ENCODE measurements around the gene TBCD.
A peak's percentile ranks its signal among the peaks of the same experiment; 100 is the strongest.
"Not testable (repeated sequence)": the region's sequence is repeated elsewhere in the genome, so short reads cannot be mapped to it uniquely, and the experiment has no call there.

TBCD gene

GRCh38 chr17:82767041-82767754 is 15.3 kb downstream of the TBCD start:
- no peak for DNase-seq

DNA sequence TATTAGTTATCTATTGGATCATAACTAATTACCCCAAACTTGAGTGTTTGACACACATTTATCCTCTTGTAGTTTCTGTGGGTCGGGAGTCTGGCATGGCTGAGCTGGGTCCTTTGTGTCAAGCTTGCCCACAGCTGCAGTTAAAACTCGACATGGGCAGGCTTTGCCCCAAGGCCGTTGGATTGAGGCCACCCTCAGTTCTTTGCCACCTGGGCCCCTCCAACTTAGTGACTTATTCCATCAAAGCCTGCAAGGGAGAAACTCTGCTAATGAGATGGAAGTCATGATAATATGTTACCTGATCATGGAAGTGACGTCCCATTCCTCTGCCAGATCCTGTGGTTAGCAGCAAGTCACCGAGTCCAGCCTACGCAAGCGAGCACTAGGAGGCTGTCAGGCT is 17.2 kb downstream of the TBCD start:
- DNase-seq: no peak

- DNase-seq: no peak
These were observed 20.2 kb downstream of the TBCD start for GRCh38 chr17:82772026-82772425.

- DNase-seq: not testable (repeated sequence)
These were observed 22.6 kb downstream of the TBCD start for GRCh38 chr17:82774456-82774855.

GRCh38 chr17:82775001-82775823 is 23.3 kb downstream of the TBCD start:
- DNase-seq: peak; percentile 60

DNA sequence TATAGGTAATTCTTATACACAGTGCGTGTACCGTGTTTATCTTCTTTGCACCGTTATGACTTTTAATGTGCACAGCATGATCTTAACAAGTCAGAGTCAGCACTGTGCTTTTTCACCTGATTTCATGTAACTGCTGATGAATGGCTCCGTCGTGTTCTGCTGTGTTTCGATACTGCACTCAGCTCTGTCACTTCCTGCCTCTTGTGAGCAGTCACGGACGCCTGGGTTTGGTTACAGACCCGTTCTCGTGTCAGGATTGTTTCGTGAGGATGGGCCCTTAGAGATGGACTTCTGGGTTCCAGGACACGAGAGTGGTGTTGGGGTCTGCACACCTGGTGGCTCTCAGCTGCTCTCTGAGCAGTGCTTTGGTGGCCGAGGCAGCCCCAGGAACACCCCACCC is 24.6 kb downstream of the TBCD start:
- no peak for DNase-seq

DNA sequence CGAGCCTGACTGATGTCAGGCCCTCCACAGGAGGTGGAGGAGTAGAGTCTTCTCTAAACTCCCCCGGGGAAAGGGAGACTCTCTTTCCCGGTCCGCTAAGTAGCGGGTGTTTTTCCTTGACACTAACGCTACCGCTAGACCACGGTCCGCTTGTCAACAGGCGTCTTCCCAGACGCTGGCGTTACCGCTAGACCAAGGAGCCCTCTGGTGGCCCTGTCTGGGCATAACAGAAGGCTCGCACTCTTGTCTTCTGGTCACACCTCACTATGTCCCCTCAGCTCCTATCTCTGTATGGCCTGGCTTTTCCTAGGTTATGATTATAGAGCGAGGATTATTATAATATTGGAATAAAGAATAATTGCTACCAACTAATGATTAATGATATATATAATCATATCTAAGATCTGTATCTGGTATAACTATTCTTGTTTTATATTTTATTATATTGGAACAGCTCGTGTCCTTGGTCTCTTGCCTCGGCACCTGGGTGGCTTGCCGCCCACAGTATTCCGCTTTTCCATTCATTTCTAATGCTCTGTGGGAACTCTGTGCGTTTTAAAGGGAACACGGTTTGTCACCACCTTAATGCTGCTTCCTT is 26.0 kb downstream of the TBCD start:
- not testable (repeated sequence) for DNase-seq

DNA sequence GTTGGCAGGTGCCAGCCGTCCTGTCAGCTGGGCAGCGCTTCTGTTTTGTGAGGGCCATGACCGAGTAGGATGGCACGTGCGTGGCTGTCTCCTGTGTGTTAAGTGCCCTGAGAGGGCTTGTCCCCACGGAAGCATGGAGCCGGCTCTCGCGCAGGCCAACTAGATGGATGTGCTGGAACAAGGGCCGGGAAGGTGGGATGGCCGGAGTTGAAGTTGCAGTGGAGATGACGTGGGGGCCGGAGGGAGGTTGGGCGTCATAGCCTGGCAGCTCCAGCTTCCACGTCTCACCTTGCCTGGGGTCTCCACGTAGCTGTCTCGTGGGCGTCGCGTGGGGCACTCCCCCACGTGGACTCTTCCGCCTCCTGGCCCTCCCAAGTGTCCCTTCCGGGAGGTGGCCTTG is 27.7 kb downstream of the TBCD start:
- no peak for DNase-seq

DNA sequence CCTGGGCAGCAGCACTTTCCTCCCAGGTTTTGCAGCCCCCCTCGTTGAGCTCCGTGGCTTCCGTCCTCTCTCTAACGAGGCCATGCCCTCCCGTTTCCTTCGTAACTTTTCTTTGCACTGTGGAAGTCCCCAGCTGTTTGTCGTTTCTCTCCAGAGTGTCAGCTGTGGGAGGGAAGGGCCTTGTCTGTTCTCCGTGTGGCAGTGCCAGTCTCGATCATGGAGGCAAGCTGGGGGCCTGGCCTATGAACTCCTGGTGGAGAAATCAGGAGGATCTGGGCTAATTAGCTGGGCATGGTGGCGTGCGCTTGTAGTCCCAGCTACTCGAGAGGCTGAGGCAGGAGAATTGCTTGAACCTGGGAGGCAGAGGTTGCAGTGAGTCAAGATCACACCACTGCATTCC is 28.3 kb downstream of the TBCD start:
- DNase-seq: no peak

DNA sequence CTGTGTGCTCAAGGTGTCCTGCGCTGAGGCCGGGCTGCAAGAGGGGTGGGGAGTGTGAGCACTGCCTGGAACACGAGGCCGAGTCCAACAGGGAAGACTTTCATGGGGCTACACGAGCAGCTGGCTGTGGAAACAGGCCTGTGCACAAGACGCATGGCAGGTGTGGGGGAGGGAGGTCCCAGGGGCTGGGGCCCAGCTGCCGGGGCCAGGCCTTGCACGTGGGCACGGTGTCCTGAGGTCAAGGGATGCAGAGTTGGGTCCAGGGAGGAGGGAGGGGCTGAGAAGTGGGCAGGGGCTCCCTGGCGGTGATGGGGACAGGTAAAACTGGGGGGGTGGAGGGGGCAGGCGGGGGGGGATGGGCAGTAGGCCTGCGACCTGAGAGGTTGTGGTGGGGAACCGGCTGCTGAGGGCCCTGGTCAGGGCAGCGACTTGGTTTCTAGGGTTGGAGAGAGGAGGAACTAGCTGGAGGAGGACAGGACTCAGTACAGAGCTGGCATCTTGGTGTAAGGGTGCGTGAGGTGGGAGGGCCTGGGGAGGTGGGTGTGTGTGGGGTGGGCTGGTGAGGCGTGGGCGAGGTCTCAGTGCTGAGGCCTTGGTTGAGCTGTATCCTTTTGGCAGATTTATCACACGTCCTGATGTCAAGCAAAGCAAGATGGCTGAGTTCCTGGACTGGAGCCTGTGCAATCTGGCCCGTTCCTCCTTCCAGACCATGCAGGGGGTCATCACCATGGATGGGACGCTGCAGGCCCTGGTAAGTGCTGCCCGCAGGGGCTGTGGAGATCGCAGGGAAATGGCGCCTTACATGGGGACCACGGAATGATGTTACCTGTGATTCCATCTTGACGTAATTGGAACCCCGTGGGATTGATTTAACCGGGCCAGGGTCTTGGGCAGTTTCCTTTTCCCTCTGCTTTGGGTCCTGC is 29.4 kb downstream of the TBCD start:
- no peak for DNase-seq

DNA sequence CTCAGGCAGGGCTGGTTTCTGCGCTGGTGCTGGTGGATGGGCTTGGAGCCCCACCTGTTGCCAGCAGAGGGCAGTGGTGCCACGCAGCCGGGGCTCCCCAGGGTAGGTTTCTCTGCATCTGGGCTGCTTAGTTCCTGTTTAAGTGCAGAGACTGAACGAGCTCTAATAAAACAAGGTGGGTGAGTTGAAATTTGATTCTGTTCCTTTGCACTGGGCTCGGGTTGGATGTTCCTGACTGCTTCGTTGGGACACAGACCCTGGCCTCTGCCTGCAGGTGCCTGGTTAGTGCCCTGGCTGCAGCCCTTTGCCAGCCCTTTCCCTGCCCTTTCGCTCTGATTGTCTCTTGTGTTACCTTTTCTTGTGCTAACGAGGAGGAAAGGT is 30.0 kb downstream of the TBCD start:
- peak; percentile 81 for DNase-seq

- DNase-seq: no peak
These were observed 30.9 kb downstream of the TBCD start for GRCh38 chr17:82782657-82783207.

GRCh38 chr17:82783498-82783897 is 31.6 kb downstream of the TBCD start:
- no peak for DNase-seq

- not testable (repeated sequence) for DNase-seq
These were observed 33.7 kb downstream of the TBCD start for GRCh38 chr17:82785581-82785980.

- DNase-seq: no peak
These were observed 34.6 kb downstream of the TBCD start for GRCh38 chr17:82786427-82786826.

DNA sequence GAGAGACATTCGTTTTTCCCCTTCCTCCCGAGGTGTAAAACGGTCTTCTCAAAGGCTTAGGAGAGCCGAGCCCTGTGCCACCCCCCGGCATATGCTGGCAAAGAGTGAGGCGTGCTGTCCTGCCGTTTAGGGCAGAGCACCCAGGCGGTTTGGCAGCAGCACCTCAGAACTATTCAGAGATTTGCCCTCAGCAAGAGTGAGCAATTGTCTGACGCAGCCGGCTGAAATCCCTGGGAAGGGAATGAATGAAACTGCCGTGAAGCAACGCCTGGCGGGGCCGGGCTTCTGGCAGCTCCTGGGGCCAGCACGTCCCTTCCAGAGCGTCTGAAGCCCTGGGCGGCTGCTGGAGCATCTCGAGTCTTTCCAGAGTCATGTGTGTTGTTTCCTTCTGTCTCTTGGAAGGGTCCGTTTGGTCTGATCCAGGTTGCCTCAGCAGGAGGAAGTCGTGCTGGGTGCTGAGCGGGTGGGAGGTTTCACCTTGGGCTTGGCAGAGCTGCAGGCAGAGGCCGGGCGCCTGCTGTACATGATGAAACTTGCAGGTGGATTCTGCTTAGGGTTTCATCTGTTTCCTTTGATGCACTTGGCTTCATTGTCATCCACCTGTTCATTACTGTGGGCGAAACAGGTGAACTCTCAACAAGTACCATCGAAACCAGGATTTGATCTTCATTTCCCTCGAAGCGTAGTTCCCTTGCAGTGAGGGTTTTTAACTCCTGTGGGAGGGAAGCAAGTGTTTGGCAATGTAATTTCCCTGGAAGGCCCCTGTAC is 35.4 kb downstream of the TBCD start:
- no peak for DNase-seq

DNA sequence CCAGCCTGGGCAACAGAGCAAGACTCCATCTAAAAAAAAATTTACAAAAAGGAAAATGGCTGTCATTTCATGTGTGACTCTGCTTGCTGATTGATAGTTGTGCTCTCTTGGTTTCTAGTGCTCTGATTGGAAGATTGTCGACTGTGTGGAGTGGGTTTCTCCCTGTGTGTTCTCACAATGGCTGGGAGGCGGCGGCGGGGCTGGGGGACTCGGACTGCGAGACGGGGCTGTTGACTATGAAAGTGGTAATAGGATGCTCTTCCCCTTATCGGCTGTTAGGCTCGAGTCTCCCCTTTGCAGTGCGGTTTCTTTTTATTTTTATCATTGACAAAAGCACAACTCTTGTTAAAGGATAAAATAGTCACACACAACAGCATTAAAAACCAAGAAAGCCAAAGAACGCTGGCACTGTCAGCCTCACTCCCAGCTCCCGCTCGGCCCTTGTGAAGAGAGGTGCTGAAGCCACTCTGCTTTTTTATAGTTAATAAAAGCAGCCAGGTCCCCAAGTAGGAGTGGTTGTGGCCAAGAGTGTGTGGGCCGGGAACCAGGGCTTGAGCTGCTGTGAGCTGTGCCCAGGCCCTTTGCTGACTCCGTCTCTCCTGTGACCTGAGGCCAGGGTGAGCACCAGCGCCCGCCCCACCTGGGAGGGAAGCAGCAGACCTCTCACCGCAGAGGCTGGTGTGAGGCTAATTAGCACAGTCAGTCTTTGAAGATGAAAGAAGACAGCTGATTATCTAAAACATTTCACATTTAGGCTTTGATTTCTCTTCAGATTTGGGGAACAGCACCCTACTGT is 36.5 kb downstream of the TBCD start:
- no peak for DNase-seq

DNA sequence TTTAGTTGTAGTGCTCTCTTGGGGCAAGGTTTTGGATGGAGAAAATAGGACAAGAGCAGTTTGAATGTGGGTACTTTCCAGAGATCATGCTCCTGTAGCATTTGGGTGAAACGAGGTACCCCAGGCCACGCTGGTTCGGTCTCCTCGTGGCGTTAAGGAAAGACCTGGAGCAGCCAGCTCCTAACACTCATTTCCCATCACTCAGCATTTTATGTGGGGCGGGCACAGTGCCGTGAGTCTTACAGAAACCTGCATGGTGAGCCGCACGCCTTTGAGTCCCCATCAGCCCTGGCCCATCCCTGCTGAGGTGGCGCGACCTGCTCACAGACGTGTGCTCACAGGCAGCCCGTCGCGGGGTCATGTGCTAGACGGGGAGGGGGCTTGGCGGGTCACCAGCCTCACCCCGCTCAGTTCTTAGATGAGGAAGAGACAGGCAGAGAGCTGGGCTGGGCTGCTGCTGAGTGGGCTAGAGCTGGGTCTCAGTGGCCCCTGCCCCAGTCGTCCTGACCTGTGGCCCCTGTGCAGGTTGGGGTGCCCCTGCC is 37.3 kb downstream of the TBCD start:
- no peak for DNase-seq

- DNase-seq: no peak
These were observed 37.9 kb downstream of the TBCD start for GRCh38 chr17:82789806-82790205.

GRCh38 chr17:82790391-82790790 is 38.5 kb downstream of the TBCD start:
- DNase-seq: no peak

DNA sequence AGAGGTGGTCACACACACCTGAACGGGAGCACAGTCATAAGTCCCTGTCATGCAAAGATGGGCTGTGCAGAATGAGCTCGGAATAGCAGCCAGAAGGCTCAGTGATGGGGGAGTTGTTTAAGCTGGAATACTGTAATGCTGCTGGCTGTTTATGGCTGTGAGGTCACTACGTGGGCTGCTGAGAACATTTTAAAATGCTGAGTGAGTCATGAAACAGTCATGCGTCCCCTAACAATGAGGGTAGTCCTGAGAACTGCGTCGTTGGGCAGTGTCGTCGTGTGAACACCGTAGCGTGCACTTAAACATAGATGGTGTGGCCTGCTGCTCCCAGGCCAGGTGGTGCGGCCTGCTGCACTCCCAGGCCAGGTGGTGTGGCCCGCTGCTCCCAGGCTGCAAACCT is 39.7 kb downstream of the TBCD start:
- DNase-seq: no peak
